C4-2B (cell line): ENCODE results near the gene RBMS1.

ENCODE experiments used
- H3K27ac ChIP-seq: fragments of 450-650 bp; 2 replicates; pipeline ENCODE4 v1.5.1; 2017
- CTCF ChIP-seq: fragments of 450-650 bp; conservative IDR thresholded peaks from 2 replicates; pipeline ENCODE4 v1.5.1; 2017; ENCODE audit warnings: mild to moderate bottlenecking
- ZFX ChIP-seq: fragments of 450-650 bp; IDR thresholded peaks from 2 replicates; pipeline ENCODE4 v1.6.1; 2017

The RBMS1 gene

GRCh38 chr2:160247296-160248035 is 246.1 kb downstream of the RBMS1 start:
- no peak for TF ChIP-seq CTCF

GRCh38 chr2:160246356-160246755 is 247.3 kb downstream of the RBMS1 start:
- TF ChIP-seq ZFX, result no peak
- no peak for TF ChIP-seq CTCF
- H3K27ac ChIP-seq, result no peak overlapping the region

More at GRCh38 chr2:160247296-160248035, 246.1 kb downstream of the RBMS1 start:
- H3K27ac ChIP-seq, result no peak overlapping the region

GRCh38 chr2:160245614-160246155 is 247.9 kb downstream of the RBMS1 start:
- no peak overlapping the region for H3K27ac ChIP-seq
- TF ChIP-seq ZFX, result no peak
- no peak for TF ChIP-seq CTCF

GRCh38 chr2:160242893-160243564 is 250.6 kb downstream of the RBMS1 start:
- H3K27ac ChIP-seq, result no peak overlapping the region

GRCh38 chr2:160241251-160242137 is 252.1 kb downstream of the RBMS1 start:
- no peak overlapping the region for H3K27ac ChIP-seq

More at GRCh38 chr2:160242893-160243564, 250.6 kb downstream of the RBMS1 start:
- no peak for TF ChIP-seq CTCF
- TF ChIP-seq ZFX, result no peak

GRCh38 chr2:160239436-160239835 is 254.2 kb downstream of the RBMS1 start:
- TF ChIP-seq ZFX, result no peak
- H3K27ac ChIP-seq, result no peak overlapping the region

More at GRCh38 chr2:160241251-160242137, 252.1 kb downstream of the RBMS1 start:
- no peak for TF ChIP-seq ZFX
- no peak for TF ChIP-seq CTCF

- no peak overlapping the region for H3K27ac ChIP-seq
- TF ChIP-seq CTCF, result no peak
- TF ChIP-seq ZFX, result no peak
These were observed 255.2 kb downstream of the RBMS1 start for GRCh38 chr2:160238392-160238791.
